RWPE1 (cell line): ENCODE data around the gene TGM6.

ENCODE experiments used
- CTCF ChIA-PET: fragments of 350-600 bp; sonication (Branson Sonifier 250); formaldehyde crosslinking; extraction: SDS; loops from one replicate; lab custom pipeline; 2021; lab: Yijun Ruan, JAX
- POLR2A ChIA-PET: fragments of 400-600 bp; formaldehyde crosslinking; extraction: SDS; loops from one replicate; lab custom pipeline; 2020; ENCODE audit warnings: antibody characterized with exemption; ENCODE audit not compliant: low non-redundant PET; lab: Yijun Ruan, JAX
- DNase-seq: peaks from one replicate; pipeline ENCODE4 v3.0.0; 2012; ENCODE audit warnings: low spot score
- H3K27ac ChIP-seq: fragments of 450-650 bp; 2 replicates; pipeline ENCODE4 v1.5.1; 2017
- CTCF ChIP-seq: fragments of 450-650 bp; conservative IDR thresholded peaks from 2 replicates; pipeline ENCODE4 v1.5.1; 2017; ENCODE audit warnings: low read depth, mild to moderate bottlenecking

Gene TGM6

GRCh38 chr20:2342243-2342642 lies 38.5 kb upstream of the TGM6 start:
- no peak for DNase-seq
- POLR2A ChIA-PET: no interaction called here
- no peak overlapping the region for H3K27ac ChIP-seq
- CTCF ChIA-PET: no interaction called here
- no peak for TF ChIP-seq CTCF

GRCh38 chr20:2346188-2346587 lies 34.5 kb upstream of the TGM6 start:
- CTCF ChIA-PET: no interaction called here

GRCh38 chr20:2348336-2348735 lies 32.4 kb upstream of the TGM6 start:
- ChIA-PET CTCF (no interaction called here), POLR2A (no interaction called here)

More at GRCh38 chr20:2346188-2346587, 34.5 kb upstream of the TGM6 start:
- no peak for TF ChIP-seq CTCF
- POLR2A ChIA-PET: no interaction called here
- no peak overlapping the region for H3K27ac ChIP-seq
- no peak for DNase-seq

GRCh38 chr20:2349801-2350200 lies 30.9 kb upstream of the TGM6 start:
- H3K27ac ChIP-seq: no peak overlapping the region
- TF ChIP-seq CTCF: no peak
- CTCF ChIA-PET: interaction anchor here (0.5 to 1.1 kb wide), 2 partner anchors 11 to 17 kb away, joined by 3 read pairs; no protein-coding TSS in a partner anchor
- POLR2A ChIA-PET: no interaction called here
- no peak for DNase-seq

More at GRCh38 chr20:2348336-2348735, 32.4 kb upstream of the TGM6 start:
- no peak for DNase-seq
- H3K27ac ChIP-seq: no peak overlapping the region
- TF ChIP-seq CTCF: no peak

- DNase-seq: no peak
- no peak for TF ChIP-seq CTCF
- ChIA-PET POLR2A (no interaction called here), CTCF (no interaction called here)
- no peak overlapping the region for H3K27ac ChIP-seq
These were observed 30.1 kb upstream of the TGM6 start for GRCh38 chr20:2350606-2351005.

GRCh38 chr20:2353231-2353630 lies 27.5 kb upstream of the TGM6 start:
- no peak overlapping the region for H3K27ac ChIP-seq
- CTCF ChIA-PET: interaction anchor here (0.6 to 0.9 kb wide), 4 partner anchors 30 to 583 kb away, joined by 3 to 6 read pairs (median 4); no protein-coding TSS in a partner anchor
- TF ChIP-seq CTCF: no peak
- POLR2A ChIA-PET: no interaction called here
- no peak for DNase-seq
